Measurements from ENCODE around the gene RSU1.

RSU1 gene

GRCh38 chr10:16656895-16657294 is 160.3 kb downstream of the RSU1 start:
- no peak for DNase-seq

GRCh38 chr10:16653224-16653623 is 164.0 kb downstream of the RSU1 start:
- no peak for DNase-seq

GRCh38 chr10:16652154-16652553 is 165.1 kb downstream of the RSU1 start:
- DNase-seq: no peak

GRCh38 chr10:16649757-16650156 is 167.5 kb downstream of the RSU1 start:
- DNase-seq: no peak

- DNase-seq: no peak
Measured at GRCh38 chr10:16648366-16648765, 168.9 kb downstream of the RSU1 start.

- DNase-seq: no peak
Measured at GRCh38 chr10:16646181-16647059, 170.8 kb downstream of the RSU1 start.

- DNase-seq: no peak
Measured at GRCh38 chr10:16644146-16644545, 173.1 kb downstream of the RSU1 start.

GRCh38 chr10:16643502-16643901 is 173.7 kb downstream of the RSU1 start:
- DNase-seq: no peak

- no peak for DNase-seq
Measured at GRCh38 chr10:16640153-16640552, 177.1 kb downstream of the RSU1 start.

GRCh38 chr10:16639471-16639870 is 177.8 kb downstream of the RSU1 start:
- DNase-seq: no peak

GRCh38 chr10:16632996-16633395 is 184.2 kb downstream of the RSU1 start:
- no peak for DNase-seq

- no peak for DNase-seq
Measured at GRCh38 chr10:16626697-16627096, 190.5 kb downstream of the RSU1 start.

GRCh38 chr10:16612981-16613355 is 204.3 kb downstream of the RSU1 start:
- no peak for DNase-seq

GRCh38 chr10:16612115-16612980 is 204.9 kb downstream of the RSU1 start:
- no peak for DNase-seq

- no peak for DNase-seq
Measured at GRCh38 chr10:16611037-16611436, 206.2 kb downstream of the RSU1 start.

GRCh38 chr10:16609211-16609610 is 208.0 kb downstream of the RSU1 start:
- no peak for DNase-seq

GRCh38 chr10:16606923-16607322 is 210.3 kb downstream of the RSU1 start:
- DNase-seq: no peak

GRCh38 chr10:16606421-16606820 is 210.8 kb downstream of the RSU1 start:
- DNase-seq: no peak

GRCh38 chr10:16603308-16603707 is 213.9 kb downstream of the RSU1 start:
- DNase-seq: no peak

- no peak for DNase-seq
Measured at GRCh38 chr10:16602104-16602775, 215.0 kb downstream of the RSU1 start.

GRCh38 chr10:16599662-16600061 is 217.6 kb downstream of the RSU1 start:
- no peak for DNase-seq

- DNase-seq: no peak
Measured at GRCh38 chr10:16597656-16598055, 219.6 kb downstream of the RSU1 start.

- DNase-seq: no peak
Measured at GRCh38 chr10:16592378-16592777, 224.8 kb downstream of the RSU1 start.

Data from NCI-H774 (cell line).